Loucy (cell line): ENCODE results near the gene SYNE4.

Experiments
- EZH2phosphoT487 ChIP-seq: fragments of 200-600 bp; IDR thresholded peaks from 2 replicates; pipeline ENCODE4 v1.6.1; 2018; ENCODE audit warnings: antibody characterized with exemption, mild to moderate bottlenecking, moderate library complexity, borderline replicate concordance
- TF ChIP-seq, protein P1 (sequence below): fragments of 200-600 bp; sonication (generic); conservative IDR thresholded peaks from 2 replicates; pipeline ENCODE4 v1.5.1; 2014; ENCODE audit warnings: mild to moderate bottlenecking, antibody characterized with exemption, low read length

DNA sequence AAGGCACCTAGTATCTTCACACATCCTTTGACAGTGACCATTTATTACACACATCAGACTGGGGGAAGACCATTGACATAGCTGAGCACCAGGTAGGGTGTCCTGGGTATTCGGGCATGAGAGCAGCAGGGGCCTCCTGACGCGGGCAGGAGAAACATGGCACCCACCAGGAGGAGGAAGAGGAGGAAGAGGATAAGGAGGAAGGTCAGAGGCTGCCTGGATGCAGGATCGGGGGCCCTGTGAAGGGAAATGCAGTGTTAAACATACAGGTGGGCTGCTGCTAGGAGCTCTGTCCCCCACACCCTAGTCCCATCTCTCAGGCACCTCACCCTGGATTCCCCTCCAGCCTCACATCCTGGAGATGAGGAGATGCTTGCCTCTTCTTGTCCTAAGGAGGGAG, 5.3 kb downstream of the SYNE4 start:
- TF ChIP-seq, protein P1, sequence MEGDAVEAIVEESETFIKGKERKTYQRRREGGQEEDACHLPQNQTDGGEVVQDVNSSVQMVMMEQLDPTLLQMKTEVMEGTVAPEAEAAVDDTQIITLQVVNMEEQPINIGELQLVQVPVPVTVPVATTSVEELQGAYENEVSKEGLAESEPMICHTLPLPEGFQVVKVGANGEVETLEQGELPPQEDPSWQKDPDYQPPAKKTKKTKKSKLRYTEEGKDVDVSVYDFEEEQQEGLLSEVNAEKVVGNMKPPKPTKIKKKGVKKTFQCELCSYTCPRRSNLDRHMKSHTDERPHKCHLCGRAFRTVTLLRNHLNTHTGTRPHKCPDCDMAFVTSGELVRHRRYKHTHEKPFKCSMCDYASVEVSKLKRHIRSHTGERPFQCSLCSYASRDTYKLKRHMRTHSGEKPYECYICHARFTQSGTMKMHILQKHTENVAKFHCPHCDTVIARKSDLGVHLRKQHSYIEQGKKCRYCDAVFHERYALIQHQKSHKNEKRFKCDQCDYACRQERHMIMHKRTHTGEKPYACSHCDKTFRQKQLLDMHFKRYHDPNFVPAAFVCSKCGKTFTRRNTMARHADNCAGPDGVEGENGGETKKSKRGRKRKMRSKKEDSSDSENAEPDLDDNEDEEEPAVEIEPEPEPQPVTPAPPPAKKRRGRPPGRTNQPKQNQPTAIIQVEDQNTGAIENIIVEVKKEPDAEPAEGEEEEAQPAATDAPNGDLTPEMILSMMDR, result no peak
- no peak for TF ChIP-seq EZH2phosphoT487
